ENCODE results near the gene ERN1. TPM values are rescaled to one million over a fixed set of nuclear protein-coding genes. Genes with fewer than 3 reads are reported as not detected.

Gene ERN1
- total and polyA plus RNA-seq, 2 experiments from 2014 or later = 10.3 to 16.5 TPM

- Histone ChIP-seq H4K20me1 (ENCODE audit: insufficient read depth, poor library complexity, severe bottlenecking) (no peaks in the 10 kb centered on the region), H3K9me2 (replicated peaks; ENCODE audit: insufficient read depth) (no peaks in the 10 kb centered on the region), H3K4me2 (no peak overlapping the region), H3K36me3 (replicated peaks; ENCODE audit: insufficient read depth, low read depth) (no peaks in the 10 kb centered on the region), H3K4me3 (no peak overlapping the region), H3K9me3 (ENCODE audit: low read depth) (no peaks in the 10 kb centered on the region), H3K4me1 (ENCODE audit: insufficient read depth) (peaks cover 31% of the 10 kb centered on the region), H3K79me2 (no peaks in the 10 kb centered on the region), H3K27ac (no peak overlapping the region), H3K27me3 (no peaks in the 10 kb centered on the region), H2AFZ (no peak overlapping the region)
- no peak for TF ChIP-seq EZH2 (IDR thresholded peaks at IDR 0.05; ENCODE audit: borderline replicate concordance)
- no peak for TF ChIP-seq CTCF (IDR thresholded peaks at IDR 0.05; ENCODE audit: poor library complexity)
- TF ChIP-seq EZH2phosphoT487 (IDR thresholded peaks at IDR 0.05; ENCODE audit: low read depth, severe bottlenecking, unreplicated experiment) = no peak
- no peak for DNase-seq (ENCODE audit: low spot score)
- WGBS (ENCODE audit: low lambda C conversion rate, missing lambda C conversion rate) = 99% methylated on average over 7 of the region's 7 CpGs
These were observed 25.2 kb upstream of the ERN1 start for GRCh38 chr17:64155129-64155528.

- no peak overlapping the region for H3K27ac ChIP-seq
- no peaks in the 10 kb centered on the region for H3K79me2 ChIP-seq
- no peaks in the 10 kb centered on the region for H3K9me3 ChIP-seq (ENCODE audit: low read depth)
- no peaks in the 10 kb centered on the region for H3K9me2 ChIP-seq (replicated peaks; ENCODE audit: insufficient read depth)
- no peak overlapping the region for H3K4me3 ChIP-seq
- WGBS (ENCODE audit: low lambda C conversion rate, missing lambda C conversion rate) = 79% methylated on average over 9 of the region's 9 CpGs
- H2AFZ ChIP-seq = no peak overlapping the region
- H3K27me3 ChIP-seq = no peaks in the 10 kb centered on the region
- no peak overlapping the region for H3K4me2 ChIP-seq
- H3K4me1 ChIP-seq (ENCODE audit: insufficient read depth) = peaks cover 31% of the 10 kb centered on the region
- no peaks in the 10 kb centered on the region for H3K36me3 ChIP-seq (replicated peaks; ENCODE audit: insufficient read depth, low read depth)
- no peak for DNase-seq (ENCODE audit: low spot score)
- no peaks in the 10 kb centered on the region for H4K20me1 ChIP-seq (ENCODE audit: insufficient read depth, poor library complexity, severe bottlenecking)
- TF ChIP-seq EZH2 (IDR thresholded peaks at IDR 0.05; ENCODE audit: borderline replicate concordance) (no peak), CTCF (IDR thresholded peaks at IDR 0.05; ENCODE audit: poor library complexity) (no peak), EZH2phosphoT487 (IDR thresholded peaks at IDR 0.05; ENCODE audit: low read depth, severe bottlenecking, unreplicated experiment) (no peak)
These were observed 24.8 kb upstream of the ERN1 start for GRCh38 chr17:64154717-64155116.

- WGBS (ENCODE audit: low lambda C conversion rate, missing lambda C conversion rate) = 58% methylated on average over 4 of the region's 4 CpGs
- H3K36me3 ChIP-seq (replicated peaks; ENCODE audit: insufficient read depth, low read depth) = no peaks in the 10 kb centered on the region
- H3K4me1 ChIP-seq (ENCODE audit: insufficient read depth) = peaks cover 27% of the 10 kb centered on the region
- H3K4me3 ChIP-seq = no peak overlapping the region
- no peaks in the 10 kb centered on the region for H3K27me3 ChIP-seq
- no peaks in the 10 kb centered on the region for H3K79me2 ChIP-seq
- H3K9me3 ChIP-seq (ENCODE audit: low read depth) = no peaks in the 10 kb centered on the region
- H3K27ac ChIP-seq = no peak overlapping the region
- no peak overlapping the region for H2AFZ ChIP-seq
- H3K4me2 ChIP-seq = no peak overlapping the region
- H3K9me2 ChIP-seq (replicated peaks; ENCODE audit: insufficient read depth) = no peaks in the 10 kb centered on the region
- TF ChIP-seq CTCF (IDR thresholded peaks at IDR 0.05; ENCODE audit: poor library complexity) (no peak), EZH2 (IDR thresholded peaks at IDR 0.05; ENCODE audit: borderline replicate concordance) (no peak), EZH2phosphoT487 (IDR thresholded peaks at IDR 0.05; ENCODE audit: low read depth, severe bottlenecking, unreplicated experiment) (no peak)
- no peak for DNase-seq (ENCODE audit: low spot score)
- no peaks in the 10 kb centered on the region for H4K20me1 ChIP-seq (ENCODE audit: insufficient read depth, poor library complexity, severe bottlenecking)
These were observed 24.4 kb upstream of the ERN1 start for GRCh38 chr17:64154313-64154695.
